Measurements from ENCODE around the gene SORCS2. TPM values are rescaled to one million over a fixed set of nuclear protein-coding genes. Genes with fewer than 3 reads are reported as not detected.

The SORCS2 gene
- total RNA-seq, 1 donor from 2014 or later, result 13.4 TPM

DNA sequence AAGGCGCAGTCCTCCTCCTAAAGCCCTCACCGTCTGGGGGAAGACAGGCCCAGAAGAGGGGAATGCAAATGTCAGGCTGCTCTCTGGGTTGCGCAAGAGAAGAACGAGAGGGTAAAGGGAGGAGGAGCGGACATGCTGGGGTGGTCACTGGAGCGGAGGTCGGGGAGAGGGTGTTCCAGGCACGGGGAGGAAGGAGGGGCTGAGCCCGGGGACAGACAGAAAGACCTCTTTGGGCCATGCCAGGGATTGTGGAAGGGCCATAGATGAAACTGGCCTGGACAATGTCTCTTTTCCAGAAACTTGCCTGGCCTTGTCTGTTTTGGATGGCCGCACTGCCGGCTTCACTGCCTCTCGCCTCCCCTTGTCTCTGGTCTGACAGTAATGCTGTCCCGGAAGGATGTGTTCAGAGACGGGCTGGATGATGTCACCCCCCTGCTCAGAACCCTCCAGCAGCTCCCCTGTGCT lies 121.0 kb downstream of the SORCS2 start:
- Mint-ChIP-seq H3K27me3 (peaks cover 8% of the 10 kb centered on the region), H3K27ac (no peak overlapping the region), H3K4me1 (ENCODE audit: unreplicated experiment) (peaks cover 28% of the 10 kb centered on the region), H3K36me3 (peaks cover under 1% of the 10 kb centered on the region), H3K9me3 (no peaks in the 10 kb centered on the region), H3K4me3 (no peak overlapping the region)
- TF ChIP-seq, protein P1, sequence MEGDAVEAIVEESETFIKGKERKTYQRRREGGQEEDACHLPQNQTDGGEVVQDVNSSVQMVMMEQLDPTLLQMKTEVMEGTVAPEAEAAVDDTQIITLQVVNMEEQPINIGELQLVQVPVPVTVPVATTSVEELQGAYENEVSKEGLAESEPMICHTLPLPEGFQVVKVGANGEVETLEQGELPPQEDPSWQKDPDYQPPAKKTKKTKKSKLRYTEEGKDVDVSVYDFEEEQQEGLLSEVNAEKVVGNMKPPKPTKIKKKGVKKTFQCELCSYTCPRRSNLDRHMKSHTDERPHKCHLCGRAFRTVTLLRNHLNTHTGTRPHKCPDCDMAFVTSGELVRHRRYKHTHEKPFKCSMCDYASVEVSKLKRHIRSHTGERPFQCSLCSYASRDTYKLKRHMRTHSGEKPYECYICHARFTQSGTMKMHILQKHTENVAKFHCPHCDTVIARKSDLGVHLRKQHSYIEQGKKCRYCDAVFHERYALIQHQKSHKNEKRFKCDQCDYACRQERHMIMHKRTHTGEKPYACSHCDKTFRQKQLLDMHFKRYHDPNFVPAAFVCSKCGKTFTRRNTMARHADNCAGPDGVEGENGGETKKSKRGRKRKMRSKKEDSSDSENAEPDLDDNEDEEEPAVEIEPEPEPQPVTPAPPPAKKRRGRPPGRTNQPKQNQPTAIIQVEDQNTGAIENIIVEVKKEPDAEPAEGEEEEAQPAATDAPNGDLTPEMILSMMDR (conservative IDR thresholded peaks at IDR 0.05), result no peak
- no peak for DNase-seq (ENCODE audit: extremely low spot score, unreplicated experiment)

DNA sequence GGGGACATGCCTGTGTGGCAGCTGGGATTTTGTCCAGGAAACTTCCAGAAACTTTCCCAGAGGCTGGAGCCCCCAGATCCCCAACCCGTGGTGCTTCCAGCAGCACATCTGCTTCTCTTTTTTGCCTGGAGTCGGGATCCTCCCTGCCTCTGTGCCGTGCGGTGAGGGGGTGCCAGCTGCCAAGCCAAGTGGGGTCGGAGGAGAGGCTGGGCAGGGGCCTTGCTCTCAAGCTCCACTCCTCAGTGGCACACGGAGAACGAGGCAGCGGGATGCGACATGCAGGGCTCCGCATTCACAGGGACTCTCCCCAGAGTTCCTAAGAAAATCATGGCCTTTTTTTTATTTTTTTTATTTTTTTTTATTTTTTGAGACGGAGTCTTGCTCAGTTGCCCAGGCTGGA lies 121.7 kb downstream of the SORCS2 start:
- Mint-ChIP-seq H3K27me3 (peaks cover 8% of the 10 kb centered on the region), H3K27ac (no peak overlapping the region), H3K4me3 (no peak overlapping the region), H3K36me3 (peaks cover 7% of the 10 kb centered on the region), H3K4me1 (ENCODE audit: unreplicated experiment) (peaks cover 22% of the 10 kb centered on the region), H3K9me3 (no peaks in the 10 kb centered on the region)
- TF ChIP-seq, protein P1 (conservative IDR thresholded peaks at IDR 0.05), result no peak
- no peak for DNase-seq (ENCODE audit: extremely low spot score, unreplicated experiment)

- TF ChIP-seq, protein P1 (conservative IDR thresholded peaks at IDR 0.05), result no peak
- DNase-seq (ENCODE audit: extremely low spot score, unreplicated experiment), result no peak
- peaks cover 5% of the 10 kb centered on the region for H3K27me3 Mint-ChIP-seq
- peaks cover 8% of the 10 kb centered on the region for H3K36me3 Mint-ChIP-seq
- no peaks in the 10 kb centered on the region for H3K9me3 Mint-ChIP-seq
- peaks cover 12% of the 10 kb centered on the region for H3K4me1 Mint-ChIP-seq (ENCODE audit: unreplicated experiment)
- no peak overlapping the region for H3K4me3 Mint-ChIP-seq
- H3K27ac Mint-ChIP-seq, result no peak overlapping the region
Measured at GRCh38 chr4:7315286-7315685, 122.9 kb downstream of the SORCS2 start.

DNA sequence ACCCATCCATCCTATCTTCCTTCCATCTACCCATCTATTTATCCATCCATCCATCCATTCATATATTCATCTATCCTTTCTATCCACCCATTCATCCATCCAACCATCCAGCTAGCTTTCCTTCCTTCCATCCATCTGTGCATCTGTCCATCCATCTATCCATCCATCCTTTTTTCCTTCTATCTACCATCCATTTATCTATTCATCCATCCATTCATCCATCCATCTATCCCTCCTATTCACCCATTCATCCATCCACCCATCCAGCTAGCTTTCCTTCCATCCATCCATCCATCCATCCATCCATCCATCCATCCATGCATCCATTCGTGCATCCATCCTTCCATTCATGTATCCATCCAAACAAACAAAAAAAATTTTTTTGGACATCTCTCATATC lies 123.6 kb downstream of the SORCS2 start:
- Mint-ChIP-seq H3K9me3 (no peaks in the 10 kb centered on the region), H3K4me3 (no peak overlapping the region), H3K27me3 (peaks cover 4% of the 10 kb centered on the region), H3K27ac (no peak overlapping the region), H3K36me3 (peaks cover 8% of the 10 kb centered on the region), H3K4me1 (ENCODE audit: unreplicated experiment) (peaks cover 6% of the 10 kb centered on the region)
- TF ChIP-seq, protein P1 (conservative IDR thresholded peaks at IDR 0.05), result no peak
- DNase-seq (ENCODE audit: extremely low spot score, unreplicated experiment), result no peak

DNA sequence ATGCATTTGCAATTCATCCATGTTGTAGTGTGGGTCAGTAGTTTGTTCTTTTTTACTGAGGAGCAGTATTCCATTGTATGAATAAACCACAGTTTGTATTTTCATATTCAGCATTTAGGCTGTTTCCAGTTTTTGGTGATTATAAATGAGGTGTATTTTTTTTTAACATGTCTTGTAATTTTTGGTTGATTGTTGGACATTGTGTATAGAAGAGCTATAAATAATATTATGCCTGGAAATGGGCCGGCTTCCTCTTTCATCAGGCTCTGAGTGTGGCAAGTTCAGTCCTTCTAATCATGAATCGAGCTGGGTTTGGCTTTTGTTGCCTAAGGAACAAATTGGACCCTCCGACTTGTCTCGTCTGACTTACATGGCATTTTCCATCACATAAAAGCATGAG lies 126.7 kb downstream of the SORCS2 start:
- H3K4me3 Mint-ChIP-seq, result no peak overlapping the region
- TF ChIP-seq, protein P1 (conservative IDR thresholded peaks at IDR 0.05), result no peak
- no peak for DNase-seq (ENCODE audit: extremely low spot score, unreplicated experiment)
- H3K4me1 Mint-ChIP-seq (ENCODE audit: unreplicated experiment), result peaks cover 8% of the 10 kb centered on the region
- H3K9me3 Mint-ChIP-seq, result no peaks in the 10 kb centered on the region
- H3K27ac Mint-ChIP-seq, result no peak overlapping the region
- peaks cover 11% of the 10 kb centered on the region for H3K36me3 Mint-ChIP-seq
- no peaks in the 10 kb centered on the region for H3K27me3 Mint-ChIP-seq
